ENCODE measurements around the gene FBN2. TPM values are rescaled to one million over a fixed set of nuclear protein-coding genes. Genes with fewer than 3 reads are reported as not detected.

The FBN2 gene
- total RNA-seq, 4 donors from 2014 or later: 0.57 to 4.4 (median 1.6) TPM

- Histone ChIP-seq H3K4me1 (no peaks in the 10 kb centered on the region), H3K9me3 (no peaks in the 10 kb centered on the region), H3K36me3 (no peaks in the 10 kb centered on the region), H3K4me3 (no peak overlapping the region), H3K27ac (no peak overlapping the region), H3K27me3 (no peaks in the 10 kb centered on the region)
- intact Hi-C loops (cut with DNase I): no loop called here
- WGBS, 2 donors: 88 to 91% methylated on average over 4 of the region's 4 CpGs
- TF ChIP-seq POLR2A (IDR thresholded peaks at IDR 0.05): no peak
- TF ChIP-seq CTCF (IDR thresholded peaks at IDR 0.05): no peak
- DNase-seq: no peak
These were observed 44.3 kb downstream of the FBN2 start for GRCh38 chr5:128493657-128494329.

GRCh38 chr5:128491291-128491690, 46.8 kb downstream of the FBN2 start:
- DNase-seq: no peak
- Histone ChIP-seq H3K27me3 (no peaks in the 10 kb centered on the region), H3K9me3 (no peaks in the 10 kb centered on the region), H3K4me1 (no peaks in the 10 kb centered on the region), H3K4me3 (no peak overlapping the region), H3K36me3 (no peaks in the 10 kb centered on the region), H3K27ac (no peak overlapping the region)
- intact Hi-C loops (cut with DNase I): no loop called here
- no peak for TF ChIP-seq POLR2A (IDR thresholded peaks at IDR 0.05)
- WGBS, 2 donors: 39 to 40% methylated on average over 3 of the region's 3 CpGs

GRCh38 chr5:128490761-128491160, 47.3 kb downstream of the FBN2 start:
- 56 to 86% methylated on average over 1 of the region's 1 CpG for WGBS, 2 donors
- Histone ChIP-seq H3K27me3 (no peaks in the 10 kb centered on the region), H3K27ac (no peak overlapping the region), H3K4me3 (no peak overlapping the region), H3K9me3 (no peaks in the 10 kb centered on the region), H3K4me1 (no peaks in the 10 kb centered on the region), H3K36me3 (no peaks in the 10 kb centered on the region)
- intact Hi-C loops (cut with DNase I): no loop called here
- TF ChIP-seq POLR2A (IDR thresholded peaks at IDR 0.05) (no peak), CTCF (IDR thresholded peaks at IDR 0.05) (no peak)
- no peak for DNase-seq

- Histone ChIP-seq H3K4me3 (no peak overlapping the region), H3K27me3 (no peaks in the 10 kb centered on the region), H3K36me3 (no peaks in the 10 kb centered on the region), H3K9me3 (no peaks in the 10 kb centered on the region), H3K4me1 (no peaks in the 10 kb centered on the region), H3K27ac (no peak overlapping the region)
- WGBS, 2 donors: 88 to 91% methylated on average over 3 of the region's 3 CpGs
- intact Hi-C loops (cut with DNase I): no loop called here
- no peak for DNase-seq
- no peak for TF ChIP-seq CTCF (IDR thresholded peaks at IDR 0.05)
These were observed 51.0 kb downstream of the FBN2 start for GRCh38 chr5:128487041-128487440.

GRCh38 chr5:128483738-128484137, 54.3 kb downstream of the FBN2 start:
- intact Hi-C loops (cut with DNase I): no loop called here
- Histone ChIP-seq H3K27ac (no peak overlapping the region), H3K4me1 (no peaks in the 10 kb centered on the region), H3K27me3 (no peaks in the 10 kb centered on the region), H3K4me3 (no peak overlapping the region), H3K9me3 (no peaks in the 10 kb centered on the region), H3K36me3 (no peaks in the 10 kb centered on the region)
- TF ChIP-seq CTCF (IDR thresholded peaks at IDR 0.05): no peak
- no peak for TF ChIP-seq POLR2A (IDR thresholded peaks at IDR 0.05)
- DNase-seq: no peak
- WGBS, 2 donors: 86 to 90% methylated on average over 3 of the region's 3 CpGs
